Limb (tissue), 2 donors: ENCODE data around the gene SLC38A4.
"Not testable (repeated sequence)": the region's sequence is repeated elsewhere in the genome, so short reads cannot be mapped to it uniquely, and the experiment has no call there.

Source experiments
- DNase-seq, 2 donors: peaks; one replicate each; pipeline ENCODE4 v3.0.0-alpha.2; 2016; ENCODE audit errors: extremely low spot score in 2 of 2

Gene SLC38A4, protein sequence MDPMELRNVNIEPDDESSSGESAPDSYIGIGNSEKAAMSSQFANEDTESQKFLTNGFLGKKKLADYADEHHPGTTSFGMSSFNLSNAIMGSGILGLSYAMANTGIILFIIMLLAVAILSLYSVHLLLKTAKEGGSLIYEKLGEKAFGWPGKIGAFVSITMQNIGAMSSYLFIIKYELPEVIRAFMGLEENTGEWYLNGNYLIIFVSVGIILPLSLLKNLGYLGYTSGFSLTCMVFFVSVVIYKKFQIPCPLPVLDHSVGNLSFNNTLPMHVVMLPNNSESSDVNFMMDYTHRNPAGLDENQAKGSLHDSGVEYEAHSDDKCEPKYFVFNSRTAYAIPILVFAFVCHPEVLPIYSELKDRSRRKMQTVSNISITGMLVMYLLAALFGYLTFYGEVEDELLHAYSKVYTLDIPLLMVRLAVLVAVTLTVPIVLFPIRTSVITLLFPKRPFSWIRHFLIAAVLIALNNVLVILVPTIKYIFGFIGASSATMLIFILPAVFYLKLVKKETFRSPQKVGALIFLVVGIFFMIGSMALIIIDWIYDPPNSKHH

GRCh38 chr12:46825591-46826414, at the start of gene SLC38A4:
TSS of gene SLC38A4 (minus strand) at chr12:46825997. CDS start at chr12:46793071, 32,926 bp downstream.
- DNase-seq, result peak; percentile 29 to 55

GRCh38 chr12:46875095-46875494, 49.3 kb upstream of the SLC38A4 start:
- no peak for DNase-seq

DNA sequence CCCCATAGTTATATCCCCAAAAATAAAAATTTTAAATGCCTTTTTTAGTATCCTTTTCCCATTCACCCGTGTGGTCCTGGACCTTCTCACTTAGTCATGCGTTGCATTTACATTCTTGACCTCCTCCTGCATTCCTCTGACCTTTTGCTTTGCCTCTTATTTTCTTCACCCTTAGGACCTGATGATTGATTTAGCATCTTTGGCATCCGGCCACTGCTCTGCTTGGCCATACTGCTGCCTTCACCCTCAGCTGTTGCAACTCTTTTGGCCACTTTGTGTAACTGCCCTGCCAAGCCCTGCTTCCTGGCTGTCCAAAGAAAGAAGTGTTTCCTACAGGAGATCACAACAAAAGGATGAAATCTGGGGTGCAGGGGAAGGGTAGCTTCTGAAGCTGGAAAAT, 48.8 kb upstream of the SLC38A4 start:
- DNase-seq, result no peak

DNA sequence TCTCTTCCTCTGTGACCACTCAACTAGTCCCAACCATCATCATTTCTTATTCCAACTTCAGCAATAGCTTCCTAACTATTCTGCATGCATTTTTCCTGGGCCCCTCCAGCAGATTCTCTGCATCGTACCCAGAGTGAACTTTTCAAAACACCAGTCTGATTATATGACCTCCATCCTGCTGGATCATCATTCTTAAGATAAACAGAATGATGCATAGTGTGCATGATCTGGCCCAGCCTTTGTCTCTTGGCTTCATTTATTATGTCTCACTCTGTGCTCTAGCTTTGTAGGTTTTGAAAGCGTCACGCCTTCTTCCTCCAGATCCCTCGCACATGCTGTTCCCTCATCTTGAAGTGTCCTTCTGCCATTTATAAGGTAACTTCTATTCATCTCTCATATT, 46.3 kb upstream of the SLC38A4 start:
- no peak for DNase-seq

DNA sequence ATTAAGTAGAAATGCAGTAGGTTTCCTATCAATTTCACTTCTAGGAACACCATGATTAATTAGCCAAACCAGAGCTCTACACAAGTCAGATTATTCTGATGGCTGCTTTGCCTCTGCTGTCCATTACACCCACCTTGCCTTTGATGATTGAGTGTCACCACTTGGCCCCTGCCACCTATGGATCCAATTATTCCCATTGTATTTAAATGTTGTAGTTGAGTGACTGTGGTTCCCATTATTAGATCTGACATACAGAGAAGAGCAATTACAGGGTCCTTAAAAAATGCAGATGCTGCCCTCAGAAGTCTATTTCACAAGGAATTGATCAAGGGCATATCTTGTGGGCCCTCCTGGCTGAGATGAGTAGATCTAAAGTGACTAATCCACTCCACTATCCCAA, 39.5 kb upstream of the SLC38A4 start:
- DNase-seq, result no peak

DNA sequence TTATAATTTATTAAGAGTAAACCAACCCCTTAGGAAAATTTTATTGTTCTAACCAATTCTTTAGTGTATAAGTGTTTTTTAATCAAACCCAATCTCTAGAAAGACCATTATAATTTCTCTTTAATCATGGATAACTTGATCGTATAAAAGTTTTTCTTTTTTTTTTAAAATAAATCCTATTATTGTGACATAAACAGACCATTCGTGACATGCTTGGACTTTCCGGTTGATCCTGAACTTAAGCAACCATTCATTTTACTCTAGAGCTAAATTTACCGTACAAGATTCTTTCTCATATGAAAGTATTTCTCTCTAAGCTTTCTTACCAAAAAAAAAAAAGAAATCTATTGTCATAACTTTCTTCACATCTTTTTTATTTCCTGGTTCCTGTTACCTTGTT, 32.6 kb upstream of the SLC38A4 start:
- DNase-seq, result no peak

- no peak for DNase-seq
These were observed 31.7 kb upstream of the SLC38A4 start for GRCh38 chr12:46857486-46857885.

DNA sequence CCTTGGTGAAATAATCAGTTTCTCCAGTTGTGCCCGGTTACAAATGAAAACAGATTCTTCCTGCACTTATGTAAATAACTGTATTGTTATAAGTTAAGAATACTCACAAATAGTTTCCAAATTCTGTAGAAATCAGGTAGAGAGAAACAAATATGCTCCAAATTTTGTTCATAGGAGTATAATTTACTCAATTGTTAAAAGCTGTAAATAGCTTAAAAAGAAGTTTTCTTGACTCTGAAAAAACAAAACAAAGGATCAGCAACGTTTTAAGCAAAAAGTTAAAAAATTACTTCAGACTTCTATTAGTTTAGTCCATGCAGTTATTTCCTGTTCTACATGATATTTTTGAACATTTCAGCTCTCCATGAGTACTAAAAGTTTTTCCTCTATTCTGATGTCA, 30.0 kb upstream of the SLC38A4 start:
- DNase-seq, result no peak

- not testable (repeated sequence) for DNase-seq
These were observed 28.4 kb upstream of the SLC38A4 start for GRCh38 chr12:46854188-46854587.

DNA sequence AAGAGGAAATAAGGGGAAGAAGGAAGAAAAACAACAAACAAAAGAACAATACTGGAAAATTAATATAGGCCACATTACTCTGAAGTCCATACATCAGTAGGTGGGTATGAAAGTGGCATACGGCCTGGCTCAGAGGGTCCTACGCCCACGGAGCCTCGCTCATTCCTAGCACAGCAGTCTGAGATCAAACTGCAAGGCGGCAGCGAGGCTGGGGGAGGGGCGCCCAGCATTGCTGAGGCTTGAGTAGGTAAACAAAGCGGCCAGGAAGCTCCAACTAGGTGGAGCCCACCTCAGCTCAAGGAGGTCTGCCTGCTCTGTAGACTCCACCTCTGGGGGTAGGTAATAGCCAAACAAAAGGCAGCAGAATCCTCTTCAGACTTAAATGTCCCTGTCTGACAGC, 23.0 kb upstream of the SLC38A4 start:
- DNase-seq, result not testable (repeated sequence)

GRCh38 chr12:46847001-46847400, 21.2 kb upstream of the SLC38A4 start:
- DNase-seq, result no peak

GRCh38 chr12:46843811-46844210, 18.0 kb upstream of the SLC38A4 start:
- DNase-seq, result no peak

DNA sequence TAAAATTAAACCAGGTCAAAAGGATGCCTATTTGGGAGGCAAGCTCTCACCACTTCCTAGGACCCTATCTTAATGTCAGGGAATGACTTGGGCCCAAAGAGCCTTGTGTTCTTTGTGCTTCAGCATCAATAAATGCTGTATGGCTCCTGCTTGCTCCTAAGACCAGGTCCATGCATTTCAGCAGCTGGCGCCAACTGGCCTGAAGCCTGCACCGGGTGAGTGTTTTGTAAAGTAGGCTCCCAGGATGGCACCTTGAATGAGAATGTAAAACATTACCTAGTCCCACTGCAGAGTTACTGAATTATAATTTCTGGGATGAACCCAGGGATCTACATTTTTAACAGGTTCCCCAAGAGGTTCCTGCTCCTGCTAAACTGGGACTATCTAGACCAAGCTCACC, 16.1 kb upstream of the SLC38A4 start:
- DNase-seq, result no peak

DNA sequence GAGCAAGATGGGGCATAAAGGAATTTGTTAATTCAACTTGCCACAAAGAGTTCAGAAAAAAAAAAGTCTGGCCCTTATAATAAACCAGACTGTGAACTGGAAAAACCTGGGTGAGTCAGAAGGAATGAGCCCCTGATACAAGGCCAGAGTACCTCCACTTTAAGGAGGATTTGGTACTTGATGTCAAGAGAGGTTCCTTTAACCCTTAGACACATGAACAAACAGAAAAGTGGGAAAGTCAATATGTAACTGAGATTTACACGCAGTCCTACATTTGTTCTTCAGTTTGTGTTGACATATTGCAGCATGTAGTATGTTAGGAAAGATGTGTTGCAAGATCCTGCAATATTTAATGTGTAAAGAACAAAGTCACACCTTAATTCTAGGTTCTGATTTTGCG, 14.2 kb upstream of the SLC38A4 start:
- no peak for DNase-seq

DNA sequence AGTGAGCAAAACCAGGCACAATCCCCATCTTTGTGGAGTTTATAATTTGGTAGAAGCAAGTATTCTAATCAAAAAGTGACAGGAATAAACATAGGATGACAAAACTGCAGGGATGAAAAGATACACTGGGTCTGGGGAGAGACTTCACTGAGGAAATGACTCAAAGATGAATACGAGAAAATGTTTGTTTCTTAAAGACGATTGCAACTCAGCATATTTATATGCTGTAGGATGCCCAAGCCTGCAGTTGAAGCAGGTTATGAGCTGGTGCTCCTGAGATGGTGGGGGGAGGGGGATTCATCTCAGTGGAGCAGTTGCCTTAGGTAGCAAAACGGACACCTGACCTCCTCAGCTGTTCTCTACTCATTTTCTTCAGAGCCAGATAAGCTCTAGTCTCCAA, 13.4 kb upstream of the SLC38A4 start:
- no peak for DNase-seq

DNA sequence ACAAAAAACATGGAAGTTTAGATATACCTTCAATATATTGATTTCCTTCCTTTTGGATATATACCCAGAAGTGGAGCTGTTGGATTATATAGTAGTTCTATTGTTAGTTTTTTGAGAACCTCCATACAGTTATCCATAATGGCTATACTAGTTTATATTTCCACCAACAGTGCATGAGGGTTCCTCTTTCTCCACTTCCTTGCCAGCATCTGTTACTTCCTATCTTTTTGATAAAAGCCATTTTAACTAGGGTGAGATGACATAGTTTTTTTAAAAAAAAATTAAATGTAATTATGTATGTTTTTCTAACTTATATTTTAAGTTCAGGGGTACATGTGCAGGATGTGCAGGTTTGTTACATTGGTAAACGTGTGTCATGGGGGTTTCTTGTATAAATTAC, 10.0 kb upstream of the SLC38A4 start:
- DNase-seq, result no peak

GRCh38 chr12:46832130-46832704, 6.4 kb upstream of the SLC38A4 start:
- no peak for DNase-seq

DNA sequence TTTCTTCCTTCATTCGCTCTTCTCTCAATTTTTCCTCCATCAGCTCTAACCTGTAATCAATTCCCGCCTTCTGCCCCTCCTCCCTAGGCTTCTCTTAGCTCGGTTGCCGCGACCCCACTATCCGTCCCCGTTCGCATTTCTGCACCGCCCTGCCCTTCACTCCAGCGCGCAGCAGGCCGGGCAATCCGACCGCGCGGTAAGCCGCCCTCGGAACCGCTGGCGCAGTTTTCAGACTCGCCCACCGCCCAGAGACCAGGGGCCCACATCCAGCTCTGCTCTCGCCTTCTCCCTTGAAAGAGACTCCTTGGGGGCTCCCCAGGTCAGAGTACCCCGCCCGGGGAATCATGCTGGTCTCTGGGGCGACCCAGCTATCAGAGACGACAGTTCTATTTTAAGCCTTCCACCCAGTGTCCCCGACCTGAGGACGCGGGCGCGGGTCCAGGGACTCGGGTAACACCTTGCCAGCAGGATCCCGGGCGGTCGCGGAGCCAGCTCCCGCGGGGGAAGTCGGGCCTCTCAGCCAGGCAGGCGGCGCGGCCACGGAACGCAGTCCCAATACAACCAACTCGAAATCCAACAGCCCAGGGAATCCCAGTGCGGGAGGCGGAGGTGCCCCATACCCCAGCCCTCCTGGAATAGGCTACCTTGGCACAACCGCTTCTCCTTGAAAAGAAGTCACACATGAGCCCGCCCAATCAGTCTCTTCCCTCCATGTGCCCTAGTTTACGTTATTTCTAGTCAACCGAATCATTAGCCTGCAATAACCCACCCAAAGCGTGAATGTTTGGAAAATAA, 5.7 kb upstream of the SLC38A4 start:
- DNase-seq, result peak in 1 of 2 donors; percentile 46

- DNase-seq, result peak in 1 of 2 donors; percentile 30
These were observed 5.0 kb upstream of the SLC38A4 start for GRCh38 chr12:46830731-46831334.

DNA sequence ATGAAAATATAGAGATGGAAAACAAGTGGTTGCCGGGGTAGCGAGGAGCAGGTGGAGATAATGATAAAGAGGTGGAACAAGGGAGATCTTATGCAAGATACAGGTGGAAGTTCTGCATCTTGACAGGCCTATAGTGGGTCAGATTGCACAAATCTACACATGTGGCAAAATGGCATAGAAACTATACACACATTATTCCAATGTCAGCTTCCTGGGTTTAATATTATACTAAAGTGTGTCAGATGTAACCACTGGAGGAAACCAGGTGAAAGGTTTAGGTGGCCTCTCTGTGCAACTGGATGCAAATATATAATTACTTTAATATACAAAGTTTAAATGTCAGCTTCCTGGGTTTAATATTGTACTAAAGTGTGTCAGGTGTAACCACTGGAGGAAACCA, 1.1 kb downstream of the SLC38A4 start:
- no peak for DNase-seq

DNA sequence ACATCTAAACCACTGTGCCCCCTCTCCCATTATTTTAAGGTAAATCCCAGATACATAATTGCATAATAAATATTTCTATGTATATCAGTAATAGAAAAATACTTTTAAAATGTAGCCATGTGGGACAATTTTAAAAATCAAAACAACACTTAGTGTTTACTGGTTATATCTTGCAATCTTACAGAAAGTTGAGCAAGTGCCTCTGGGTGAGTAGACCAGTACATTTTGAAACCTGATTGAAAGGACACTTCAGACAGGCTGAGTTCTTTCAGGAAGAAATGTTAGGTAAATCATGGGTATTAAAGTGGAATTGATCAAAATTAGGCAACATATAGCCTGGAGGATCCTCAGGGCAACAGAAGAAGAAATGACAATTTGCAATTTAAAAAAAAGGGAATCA, 7.2 kb downstream of the SLC38A4 start:
- DNase-seq, result no peak
